Measurements from ENCODE around the gene CELF4.

Gene CELF4

DNA sequence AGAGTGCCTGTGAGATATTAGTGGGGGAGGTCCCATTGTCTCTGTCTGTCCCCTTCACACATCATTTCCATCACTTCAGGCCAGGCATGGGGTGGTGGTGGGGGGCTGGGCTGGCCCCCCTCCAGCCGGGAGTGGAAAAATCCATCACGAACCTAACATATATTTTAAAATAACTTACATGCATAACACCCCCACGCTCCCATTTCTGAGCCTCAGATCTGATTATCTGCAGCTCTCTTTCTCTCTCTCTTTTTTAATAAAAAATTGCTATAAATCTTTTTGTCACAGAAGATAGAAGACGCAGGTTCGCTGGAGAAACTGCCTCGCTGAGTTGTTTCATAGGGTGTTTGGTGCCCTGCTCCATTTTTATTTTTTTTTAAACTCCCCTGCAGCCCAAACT is 159.8 kb downstream of the CELF4 start:
- no peak for DNase-seq

GRCh38 chr18:37405229-37405628 is 160.4 kb downstream of the CELF4 start:
- no peak for DNase-seq

DNA sequence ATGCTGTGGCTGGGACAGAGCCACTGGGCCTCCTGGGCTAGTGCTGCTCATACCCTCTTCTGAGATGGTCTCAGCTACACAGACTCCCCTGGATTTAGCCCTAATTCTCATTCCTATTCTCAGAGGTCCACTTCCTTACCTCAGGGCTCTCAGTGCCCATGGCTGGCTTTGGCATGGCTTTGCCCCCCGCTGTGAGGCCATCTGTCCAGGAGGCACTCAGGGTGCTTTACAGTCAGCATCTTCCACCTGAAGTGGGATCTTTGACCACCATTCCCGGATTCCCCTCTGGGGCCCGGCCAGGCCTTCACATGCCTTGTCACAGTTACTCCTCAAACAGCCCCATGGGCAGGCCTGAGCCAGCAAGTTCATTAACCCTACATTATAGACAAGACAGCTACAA is 161.8 kb downstream of the CELF4 start:
- no peak for DNase-seq

DNA sequence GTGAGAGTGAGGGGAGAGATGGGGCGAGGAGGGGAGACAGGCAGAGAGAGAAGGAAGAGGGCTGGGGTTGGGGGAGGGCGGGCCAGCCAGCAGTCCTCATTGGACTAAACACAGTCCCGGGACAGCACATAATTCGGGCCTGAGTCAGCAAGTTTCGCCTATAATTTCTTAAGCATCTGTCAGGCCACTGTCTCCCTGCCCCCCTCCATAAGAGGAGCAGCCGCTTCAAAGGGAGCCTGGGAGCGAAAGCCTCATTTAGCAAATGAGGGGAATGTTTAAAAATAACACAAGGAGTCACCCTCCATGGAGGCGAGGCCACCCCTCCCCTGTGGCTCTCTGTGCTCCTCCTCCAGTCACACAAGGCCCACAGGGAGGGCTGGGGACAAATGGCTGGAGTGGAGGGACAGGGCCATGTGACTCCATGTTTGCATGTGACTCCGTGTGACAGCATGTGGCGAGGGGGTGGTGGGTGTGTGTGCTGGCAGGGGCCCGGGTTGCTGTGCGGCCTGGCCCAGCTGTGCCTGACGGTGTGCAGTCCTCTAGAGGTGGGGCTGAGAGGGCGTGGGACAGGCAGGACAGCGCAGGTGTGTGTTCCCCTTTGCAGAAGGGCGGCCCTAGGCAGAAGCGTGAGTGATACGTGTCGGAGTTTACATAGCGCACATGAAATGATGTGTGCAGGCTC is 162.4 kb downstream of the CELF4 start:
- no peak for DNase-seq

- DNase-seq, result no peak
Measured at GRCh38 chr18:37402735-37403099, 162.9 kb downstream of the CELF4 start.

- no peak for DNase-seq
Measured at GRCh38 chr18:37400802-37401201, 164.8 kb downstream of the CELF4 start.

DNA sequence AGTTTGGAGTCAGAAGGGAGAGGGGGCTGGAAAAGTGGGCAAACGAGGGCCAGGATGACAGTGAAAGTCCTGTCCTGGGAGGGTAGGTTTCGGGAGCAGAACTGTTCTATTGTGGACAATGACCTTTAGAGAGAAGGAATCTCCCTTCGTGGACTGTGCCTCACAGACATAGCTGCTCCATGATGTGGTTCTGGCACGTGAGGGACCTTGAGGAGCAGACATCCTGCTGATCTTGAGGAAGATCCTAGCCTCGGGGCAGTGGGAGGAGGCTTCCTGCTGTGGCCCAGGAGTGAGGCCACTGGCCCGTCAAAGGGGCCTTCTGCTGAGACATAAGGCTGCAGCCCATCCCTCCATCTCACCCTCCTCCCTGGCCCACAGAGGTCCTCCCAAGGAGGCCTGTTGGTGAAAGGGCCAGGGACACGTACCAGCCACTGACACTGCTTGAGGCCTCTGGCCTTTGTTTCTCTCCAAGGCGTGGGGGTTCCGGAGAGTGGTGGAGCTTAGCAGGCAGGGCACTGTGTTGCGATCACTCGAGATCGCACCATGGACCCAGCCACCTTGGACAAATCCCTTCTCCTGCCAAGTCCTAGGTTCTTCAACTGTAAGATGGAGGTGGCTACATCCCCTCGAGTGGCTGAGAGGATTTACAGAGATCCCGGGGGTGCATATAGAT is 167.2 kb downstream of the CELF4 start:
- no peak for DNase-seq

GRCh38 chr18:37397814-37398213 is 167.8 kb downstream of the CELF4 start:
- no peak for DNase-seq

DNA sequence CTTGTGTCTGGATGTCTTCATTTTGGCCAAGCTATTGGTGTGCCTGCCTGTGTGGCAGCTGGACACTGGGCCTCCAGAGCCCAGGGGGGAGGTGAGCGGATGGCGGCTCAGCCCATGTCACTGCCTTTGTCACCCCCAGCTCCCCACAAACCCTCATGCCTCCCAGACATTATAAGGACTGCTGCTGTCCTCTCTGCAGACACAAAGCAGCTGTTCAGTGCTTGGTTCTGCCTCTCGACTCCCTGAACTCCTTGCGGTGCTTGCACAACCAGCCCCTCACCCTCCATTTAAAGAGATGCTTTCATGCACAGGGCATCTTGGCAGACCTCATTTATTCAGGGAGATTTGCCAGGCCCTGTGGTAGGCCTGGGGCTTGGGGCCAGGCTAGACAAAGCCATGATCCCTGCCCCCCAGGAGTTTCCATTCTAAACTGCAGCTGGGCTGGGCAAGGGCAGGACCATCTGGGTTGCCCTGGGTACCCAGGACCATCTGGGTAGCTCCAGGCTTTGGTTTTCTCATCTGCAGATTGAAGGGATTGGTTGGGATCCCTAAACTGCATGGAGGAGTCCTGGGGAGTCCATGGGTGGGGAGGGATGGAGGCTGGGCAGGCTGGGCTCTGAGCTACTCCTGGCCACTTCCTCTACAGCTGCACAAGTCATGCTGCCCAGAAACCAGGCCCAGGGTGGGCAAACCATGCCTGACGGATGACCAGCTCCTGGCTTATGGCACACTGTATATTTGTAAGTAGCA is 168.5 kb downstream of the CELF4 start:
- no peak for DNase-seq

DNA sequence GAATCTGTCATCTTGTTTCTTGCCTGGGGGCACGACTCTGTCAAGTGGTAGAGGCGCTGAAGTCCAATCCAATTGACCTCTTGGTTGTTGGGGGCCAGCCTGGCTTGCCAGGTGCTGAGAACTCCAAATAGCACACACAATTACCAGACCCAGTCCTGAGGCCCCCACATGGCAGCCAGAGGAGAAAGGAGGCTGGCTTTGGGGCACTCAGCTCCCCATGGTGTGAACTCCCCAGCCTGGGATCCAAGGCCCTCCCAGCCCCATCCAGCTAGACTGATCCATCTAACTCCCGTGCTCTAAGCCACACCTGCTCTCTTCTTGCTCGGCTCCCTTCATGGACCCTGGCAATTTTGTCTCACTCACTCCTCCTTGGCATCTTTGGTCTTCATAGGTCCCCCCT is 170.0 kb downstream of the CELF4 start:
- DNase-seq, result no peak

DNA sequence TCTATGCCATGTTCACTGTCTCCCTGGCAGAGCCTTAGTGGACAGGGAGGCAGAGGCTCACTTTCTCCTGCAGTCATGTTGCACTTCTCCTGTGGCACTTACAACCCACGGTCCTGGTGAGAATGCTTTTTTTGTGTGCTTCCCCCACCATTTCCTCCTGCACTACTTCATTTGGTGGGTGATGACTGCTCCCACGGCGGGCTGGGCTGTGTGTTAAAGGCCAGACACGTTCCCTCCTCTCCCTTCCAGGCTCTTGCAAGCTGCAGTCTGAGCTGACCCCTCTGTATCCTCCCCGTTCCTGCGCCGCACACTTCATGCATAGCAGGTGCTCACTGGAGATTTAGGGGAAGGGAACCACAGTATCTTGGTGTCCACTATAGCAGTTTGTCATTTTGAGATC is 170.5 kb downstream of the CELF4 start:
- DNase-seq, result no peak

GRCh38 chr18:37394610-37394965 is 171.0 kb downstream of the CELF4 start:
- DNase-seq, result no peak

DNA sequence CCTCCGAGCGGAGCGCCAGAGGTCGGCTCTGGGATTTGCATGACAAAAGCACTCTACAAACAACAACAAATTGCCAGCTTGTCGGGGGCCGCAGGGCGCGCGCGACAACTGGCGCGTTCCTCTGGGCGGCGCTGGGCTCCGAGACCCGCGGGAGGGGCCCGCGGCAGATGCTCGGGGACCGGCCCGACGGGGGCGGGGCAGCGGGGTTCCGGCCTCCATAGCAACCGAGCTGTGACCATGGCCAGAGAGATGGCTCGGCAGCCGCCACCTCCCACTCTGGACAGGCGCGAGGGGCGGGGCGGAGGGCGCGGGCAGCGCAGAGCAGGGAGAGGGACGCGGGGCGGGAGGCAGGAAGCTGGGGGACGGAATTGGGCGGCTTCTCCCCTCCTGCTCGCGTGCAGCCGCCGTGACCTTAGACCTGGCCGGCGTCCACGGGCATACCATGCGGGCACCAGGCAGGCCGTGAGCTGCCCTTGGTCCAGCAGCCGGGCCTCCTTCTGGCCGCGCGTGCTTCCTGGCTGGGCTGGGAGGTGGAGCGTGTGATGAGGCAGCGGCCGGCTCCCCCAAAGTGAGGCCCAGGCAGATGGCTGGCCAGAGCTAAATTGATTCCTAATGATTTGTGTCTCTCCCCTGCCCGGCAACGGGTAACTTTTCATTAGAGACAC is 171.5 kb downstream of the CELF4 start:
- DNase-seq, result no peak

GRCh38 chr18:37393221-37393827 is 172.3 kb downstream of the CELF4 start:
- DNase-seq, result no peak

GRCh38 chr18:37392648-37393047 is 172.9 kb downstream of the CELF4 start:
- no peak for DNase-seq

GRCh38 chr18:37391698-37392548 is 173.7 kb downstream of the CELF4 start:
- DNase-seq, result no peak

DNA sequence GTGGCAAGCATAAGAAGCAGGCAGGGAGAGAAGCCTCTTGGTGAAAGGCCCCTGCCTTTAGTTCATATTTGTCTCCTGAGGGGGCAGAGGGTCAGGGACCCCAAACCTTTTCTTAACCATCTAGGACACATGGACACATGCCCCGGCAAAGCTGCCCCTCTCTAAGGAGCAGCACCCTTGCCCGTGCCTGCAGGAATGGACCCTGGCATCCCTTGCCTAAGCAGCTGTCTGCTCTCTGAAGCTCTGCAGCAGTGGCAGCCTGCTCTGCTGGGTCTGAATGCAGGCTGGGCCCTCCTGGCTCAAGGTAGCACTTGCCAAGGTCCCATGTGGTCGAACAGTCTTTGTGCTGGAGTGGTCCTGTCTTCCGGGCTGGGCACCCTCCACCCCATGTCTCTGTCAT is 174.4 kb downstream of the CELF4 start:
- no peak for DNase-seq

- DNase-seq, result no peak
Measured at GRCh38 chr18:37390687-37391086, 174.9 kb downstream of the CELF4 start.

DNA sequence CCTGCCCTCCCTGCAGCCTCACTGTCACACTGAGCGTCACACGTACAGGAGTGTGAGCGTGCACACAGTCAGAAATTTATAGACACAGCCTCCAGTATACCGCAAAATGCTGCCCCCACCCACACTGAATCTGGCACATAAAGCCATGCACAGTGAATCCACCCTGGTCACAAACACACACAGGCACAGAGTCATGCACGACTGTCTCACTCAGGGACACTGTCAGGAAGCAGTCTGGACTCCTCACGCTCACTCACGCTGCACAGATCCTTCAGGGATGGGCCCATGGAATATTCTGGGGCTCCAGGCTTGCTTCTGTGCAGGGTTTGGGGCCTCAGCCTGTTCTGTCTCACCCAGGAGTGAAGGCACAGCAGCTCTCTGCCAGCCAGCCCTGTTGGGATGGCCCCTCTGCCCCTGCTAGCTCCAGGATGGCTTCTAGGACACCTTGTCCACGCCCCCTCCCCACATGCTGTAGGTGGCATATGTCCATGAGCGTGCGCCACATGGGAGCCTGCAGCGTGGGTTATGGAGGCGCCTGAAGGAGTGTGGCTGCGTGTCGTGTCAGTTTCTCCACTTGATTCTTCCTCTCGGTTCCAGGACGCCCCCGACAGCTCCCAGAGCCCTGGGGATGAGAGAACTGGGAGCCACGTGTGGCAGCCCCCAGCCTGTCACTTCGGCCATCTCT is 175.8 kb downstream of the CELF4 start:
- no peak for DNase-seq

DNA sequence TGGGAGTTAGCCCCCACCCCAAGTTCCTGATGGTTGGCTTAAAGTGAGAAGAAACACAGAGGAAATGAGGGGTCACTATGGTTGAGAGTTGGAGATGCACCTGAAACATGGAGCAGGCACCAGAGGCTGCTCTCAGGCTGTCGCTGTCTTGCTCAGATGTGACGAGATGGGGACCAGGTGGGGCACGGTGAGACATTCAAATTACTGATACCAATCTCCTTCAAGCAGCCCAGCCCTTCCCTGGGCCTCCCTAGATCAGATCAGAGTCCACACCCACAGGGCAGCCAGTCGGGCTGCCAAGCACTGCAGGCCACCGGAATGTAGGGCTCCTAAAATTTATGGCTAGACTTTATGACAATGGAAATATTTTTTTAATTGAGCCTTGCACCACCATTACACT is 176.6 kb downstream of the CELF4 start:
- DNase-seq, result no peak

- DNase-seq, result no peak
Measured at GRCh38 chr18:37388413-37388812, 177.2 kb downstream of the CELF4 start.

All from SIG-M5 (cell line).